Fibroblast of mammary gland (primary cell): Measurements from ENCODE around the gene TMEM131L.
"Not testable (repeated sequence)": the region's sequence is repeated elsewhere in the genome, so short reads cannot be mapped to it uniquely, and the experiment has no call there.

Source experiments
- DNase-seq: peaks from one replicate; pipeline ENCODE4 v3.0.0-alpha.2; 2010; ENCODE audit warnings: low read depth
- H3K4me3 ChIP-seq: 2 replicates; pipeline ENCODE4 v1.5.1; 2011; ENCODE audit warnings: low read depth, mild to moderate bottlenecking, low read length, moderate library complexity; ENCODE audit not compliant: control insufficient read depth
- TF ChIP-seq, protein P1 (sequence below): conservative IDR thresholded peaks from 2 replicates; pipeline ENCODE4 v1.5.1; 2011; ENCODE audit warnings: low read depth, low read length, inconsistent platforms; ENCODE audit not compliant: control insufficient read depth, insufficient read depth

Gene TMEM131L

GRCh38 chr4:153603835-153604234 lies 137.7 kb downstream of the TMEM131L start:
- TF ChIP-seq, protein P1, sequence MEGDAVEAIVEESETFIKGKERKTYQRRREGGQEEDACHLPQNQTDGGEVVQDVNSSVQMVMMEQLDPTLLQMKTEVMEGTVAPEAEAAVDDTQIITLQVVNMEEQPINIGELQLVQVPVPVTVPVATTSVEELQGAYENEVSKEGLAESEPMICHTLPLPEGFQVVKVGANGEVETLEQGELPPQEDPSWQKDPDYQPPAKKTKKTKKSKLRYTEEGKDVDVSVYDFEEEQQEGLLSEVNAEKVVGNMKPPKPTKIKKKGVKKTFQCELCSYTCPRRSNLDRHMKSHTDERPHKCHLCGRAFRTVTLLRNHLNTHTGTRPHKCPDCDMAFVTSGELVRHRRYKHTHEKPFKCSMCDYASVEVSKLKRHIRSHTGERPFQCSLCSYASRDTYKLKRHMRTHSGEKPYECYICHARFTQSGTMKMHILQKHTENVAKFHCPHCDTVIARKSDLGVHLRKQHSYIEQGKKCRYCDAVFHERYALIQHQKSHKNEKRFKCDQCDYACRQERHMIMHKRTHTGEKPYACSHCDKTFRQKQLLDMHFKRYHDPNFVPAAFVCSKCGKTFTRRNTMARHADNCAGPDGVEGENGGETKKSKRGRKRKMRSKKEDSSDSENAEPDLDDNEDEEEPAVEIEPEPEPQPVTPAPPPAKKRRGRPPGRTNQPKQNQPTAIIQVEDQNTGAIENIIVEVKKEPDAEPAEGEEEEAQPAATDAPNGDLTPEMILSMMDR, result no peak
- DNase-seq, result no peak
- H3K4me3 ChIP-seq, result no peak overlapping the region

DNA sequence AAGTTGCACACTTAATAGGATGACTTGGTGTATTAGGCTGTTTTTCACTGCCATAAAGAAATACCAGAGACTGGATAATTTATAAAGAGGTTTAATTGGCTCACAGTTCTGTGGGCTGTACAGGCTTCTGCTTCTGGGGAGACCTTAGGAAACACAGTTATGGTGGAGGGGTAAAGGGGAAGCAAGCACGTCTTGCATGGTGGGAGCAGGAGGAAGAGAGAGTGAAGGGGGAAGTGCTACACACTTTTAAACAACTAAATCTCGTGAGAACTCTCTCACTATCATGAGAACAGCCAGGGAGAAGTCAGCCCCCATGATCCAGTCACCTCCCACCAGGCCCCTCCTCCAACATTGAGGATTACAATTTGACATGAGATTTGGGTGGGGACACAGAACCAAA lies 142.9 kb downstream of the TMEM131L start:
- not testable (repeated sequence) for DNase-seq, H3K4me3 ChIP-seq

DNA sequence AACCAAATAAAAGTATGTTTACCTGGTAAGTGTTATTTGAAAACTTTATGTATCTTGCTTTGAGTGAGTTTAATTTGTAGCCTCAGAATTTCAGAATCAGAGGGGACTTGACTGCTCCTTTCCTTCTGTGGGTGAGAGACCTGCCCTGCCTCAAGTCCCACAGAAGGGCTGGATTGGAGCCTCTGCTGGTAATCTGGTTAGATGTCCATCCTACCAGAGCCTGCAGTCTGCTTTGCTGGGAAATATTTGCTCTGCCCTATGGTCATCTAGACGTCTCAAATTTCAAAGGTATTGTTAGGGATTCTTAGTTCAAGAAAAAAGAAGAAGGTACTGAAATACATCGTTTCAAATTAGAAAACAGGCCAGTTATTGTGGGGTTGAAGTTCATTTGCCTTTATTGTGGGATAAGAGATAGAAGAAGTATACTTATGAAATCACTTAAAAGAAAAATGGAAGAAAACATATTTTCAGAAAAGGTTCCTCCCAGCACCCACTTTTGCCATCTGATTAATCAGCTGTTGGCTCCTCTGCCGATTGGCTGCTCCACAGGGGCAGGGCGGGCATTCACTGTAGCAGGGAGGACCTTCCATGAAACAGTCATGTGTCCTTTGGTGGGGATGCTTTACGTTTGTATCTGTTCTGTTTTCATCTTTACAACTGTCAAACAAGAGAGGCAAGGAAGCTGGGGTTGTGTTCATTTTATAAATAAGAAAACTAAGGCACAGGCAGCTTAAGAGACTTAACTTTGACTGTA lies 144.6 kb downstream of the TMEM131L start:
- TF ChIP-seq, protein P1, result no peak
- no peak overlapping the region for H3K4me3 ChIP-seq
- no peak for DNase-seq

GRCh38 chr4:153611679-153612078 lies 145.5 kb downstream of the TMEM131L start:
- no peak overlapping the region for H3K4me3 ChIP-seq
- TF ChIP-seq, protein P1, result no peak
- DNase-seq, result peak; percentile 32

- no peak overlapping the region for H3K4me3 ChIP-seq
- TF ChIP-seq, protein P1, result no peak
- no peak for DNase-seq
These were observed 146.7 kb downstream of the TMEM131L start for GRCh38 chr4:153612878-153613277.

GRCh38 chr4:153616006-153616555 lies 149.9 kb downstream of the TMEM131L start:
- no peak overlapping the region for H3K4me3 ChIP-seq
- no peak for DNase-seq
- TF ChIP-seq, protein P1, result no peak

DNA sequence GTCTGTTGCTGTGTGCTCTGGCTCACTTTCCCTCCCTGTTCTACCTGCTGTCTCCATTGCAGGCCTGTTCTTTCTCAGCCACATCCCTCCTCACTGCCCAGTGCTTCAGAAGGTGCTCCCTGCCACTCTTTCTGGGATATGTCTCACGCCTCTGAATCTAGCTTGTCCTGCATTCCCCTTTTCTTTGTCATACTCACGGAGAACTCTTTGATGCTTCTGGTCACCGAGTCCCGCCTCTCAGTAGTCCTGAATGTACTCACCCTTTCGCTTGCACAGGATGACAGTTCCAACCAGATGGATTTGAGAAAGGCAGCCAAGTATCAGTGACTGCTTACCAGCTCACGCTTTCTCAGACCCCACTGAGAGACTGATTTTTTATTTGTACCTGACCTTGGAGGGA lies 152.7 kb downstream of the TMEM131L start:
- DNase-seq, result peak; percentile 3
- no peak overlapping the region for H3K4me3 ChIP-seq
- TF ChIP-seq, protein P1, result no peak
